HG02798 (cell line): ENCODE measurements around the gene RTL10.

Experiments used
- ATAC-seq: cut with Tn5 transposase; IDR thresholded peaks from one replicate; pipeline ENCODE4 v1.9.1; 2021; ENCODE audit warnings: mild to moderate bottlenecking; ENCODE audit not compliant: unreplicated experiment, poor library complexity

Gene RTL10

DNA sequence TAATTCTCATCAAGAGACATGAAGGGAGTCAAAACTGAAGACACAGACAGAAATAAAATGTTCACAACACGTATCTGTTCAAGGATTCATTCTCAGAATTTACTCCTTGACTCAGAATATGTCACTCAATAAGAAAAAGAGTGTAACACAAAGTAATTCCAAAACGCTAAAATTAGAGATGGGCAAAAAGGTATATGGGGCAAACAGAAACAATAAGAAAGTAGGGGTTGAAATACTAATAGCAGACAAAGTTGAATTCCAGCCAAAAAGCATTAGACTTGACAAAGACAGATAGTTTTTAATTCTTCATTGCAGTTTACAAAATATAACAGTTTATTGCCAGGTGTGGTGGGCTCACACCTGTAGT is 26.7 kb downstream of the RTL10 start:
- no peak for ATAC-seq

DNA sequence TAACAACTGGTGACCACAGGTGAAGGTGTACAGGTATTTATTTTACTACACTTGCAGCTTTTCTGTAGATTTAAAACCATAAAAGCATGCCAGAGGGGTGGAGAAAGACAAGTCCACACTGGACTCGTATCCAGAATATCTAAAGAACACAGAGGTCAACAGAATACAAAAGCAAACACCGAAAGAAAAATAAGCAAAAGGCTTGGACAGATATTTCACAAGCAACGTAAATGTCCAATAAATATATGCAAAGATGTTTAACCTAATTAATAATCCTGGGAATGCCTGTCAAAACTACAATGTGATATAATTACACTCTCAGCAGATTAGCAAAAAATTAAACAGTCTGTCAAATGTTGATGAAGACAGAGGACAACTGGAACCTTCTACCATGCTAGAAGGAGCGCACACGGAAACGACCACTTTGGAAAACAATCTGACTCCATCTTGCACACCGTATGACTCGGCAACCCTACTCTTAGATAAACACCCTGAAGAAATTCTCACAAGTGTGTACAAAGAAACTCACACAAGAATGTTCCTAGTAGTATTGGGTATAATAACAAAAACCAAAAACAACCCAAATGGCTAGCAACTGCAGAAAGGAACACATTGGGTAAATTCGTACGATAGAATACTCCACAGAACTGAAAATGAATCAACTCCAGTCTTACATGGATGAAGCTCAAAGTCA is 27.2 kb downstream of the RTL10 start:
- ATAC-seq: no peak

DNA sequence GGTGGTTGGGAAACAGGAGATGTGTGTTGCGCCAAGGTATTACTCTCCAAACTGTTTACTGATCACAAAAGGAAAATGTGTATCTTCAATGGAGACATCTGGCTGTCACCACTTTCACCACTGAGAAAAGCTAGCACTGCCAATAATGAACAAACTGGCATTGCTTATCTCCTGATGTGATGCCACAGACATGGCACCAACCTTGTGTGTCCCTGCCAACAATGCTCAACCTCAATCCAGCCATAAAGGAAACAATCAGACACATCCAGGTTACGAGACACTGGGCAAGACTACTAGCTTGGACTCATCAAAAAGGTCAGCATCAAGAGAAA is 28.1 kb downstream of the RTL10 start:
- ATAC-seq: no peak

DNA sequence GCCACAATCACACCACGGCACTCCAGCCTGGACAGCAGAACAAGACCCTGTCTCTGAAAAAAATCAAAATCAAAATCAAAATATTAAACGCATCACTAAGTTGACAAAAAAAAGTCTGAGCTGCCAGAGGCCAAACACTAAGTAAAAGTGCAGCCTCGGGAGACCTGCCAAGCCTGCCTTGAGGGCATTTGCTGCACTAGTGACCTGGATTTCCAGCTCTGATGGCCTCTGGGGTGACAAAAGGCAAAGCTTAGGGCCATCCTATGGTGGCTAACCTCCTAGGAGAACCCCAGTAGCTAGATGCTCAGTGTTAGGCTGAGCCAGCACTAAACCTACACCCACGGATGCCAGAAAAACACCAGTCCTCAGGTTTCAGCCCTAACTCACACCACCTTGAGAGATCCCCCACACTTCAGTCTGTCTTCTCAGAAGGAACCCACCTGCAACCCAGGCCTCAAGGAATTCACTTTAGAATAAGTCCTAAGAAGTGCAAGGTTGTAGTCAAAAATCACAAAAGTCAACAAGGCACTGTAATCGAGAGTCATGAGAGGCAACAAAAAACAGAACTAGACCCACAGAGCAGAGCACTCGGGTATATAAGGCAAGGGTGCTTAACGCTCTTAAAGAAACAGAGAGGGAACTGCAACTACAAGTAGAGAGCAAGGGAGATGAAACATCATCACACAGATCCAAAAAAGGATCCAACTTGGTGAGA is 28.6 kb downstream of the RTL10 start:
- ATAC-seq: no peak

DNA sequence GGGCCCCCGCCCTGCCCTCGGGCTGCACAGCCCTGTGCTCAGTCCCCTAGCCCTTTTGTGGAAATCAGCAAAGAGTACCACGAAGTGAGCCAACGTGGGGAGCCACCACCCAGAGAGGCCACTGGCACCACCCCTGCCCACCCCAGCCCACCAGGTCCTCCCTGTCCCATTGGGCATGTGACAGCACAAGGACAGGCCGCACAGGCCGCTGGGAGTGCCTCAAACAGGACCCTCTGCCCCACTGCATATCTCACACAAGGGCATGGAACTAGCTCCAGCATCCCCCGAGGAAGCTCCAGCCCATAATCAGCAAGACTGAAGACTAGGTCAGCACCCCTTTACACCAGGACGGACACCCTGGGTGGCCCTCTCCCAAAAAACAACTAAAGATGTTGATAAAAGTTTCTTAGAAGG is 29.7 kb downstream of the RTL10 start:
- no peak for ATAC-seq

DNA sequence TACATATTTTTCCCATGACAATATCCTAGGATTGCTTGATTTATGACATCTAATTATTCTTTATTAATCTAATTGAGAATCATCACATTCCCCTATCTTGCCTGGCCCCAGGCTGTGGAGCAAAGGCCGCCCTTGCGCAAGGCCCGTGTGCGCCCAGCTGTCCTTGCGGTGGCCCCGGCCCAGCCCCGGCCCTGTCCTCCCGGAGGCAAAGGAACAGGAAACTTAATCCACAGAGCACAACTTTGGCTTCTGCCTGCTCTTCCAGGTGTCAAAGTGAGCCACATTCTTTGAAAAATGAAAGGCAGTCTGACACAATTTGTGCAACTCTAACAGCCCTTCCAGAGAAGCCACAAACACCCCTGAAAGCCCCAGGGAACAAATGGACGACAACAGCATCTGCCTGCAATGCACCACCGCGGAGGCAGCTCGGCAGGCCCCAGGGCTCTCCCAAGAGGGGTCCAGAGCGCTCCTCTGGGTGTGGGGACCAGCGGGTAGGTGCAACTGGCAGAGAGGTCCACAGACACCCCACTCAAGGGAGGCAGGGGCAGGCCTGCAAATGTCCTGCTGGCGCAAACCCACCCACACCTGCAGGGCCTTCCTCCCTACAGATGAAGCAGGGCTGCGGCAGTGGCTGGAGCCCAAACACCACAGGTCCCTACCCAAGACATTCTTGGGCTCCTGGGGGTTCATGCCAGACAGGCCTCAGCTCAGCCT is 30.3 kb downstream of the RTL10 start:
- ATAC-seq: no peak

DNA sequence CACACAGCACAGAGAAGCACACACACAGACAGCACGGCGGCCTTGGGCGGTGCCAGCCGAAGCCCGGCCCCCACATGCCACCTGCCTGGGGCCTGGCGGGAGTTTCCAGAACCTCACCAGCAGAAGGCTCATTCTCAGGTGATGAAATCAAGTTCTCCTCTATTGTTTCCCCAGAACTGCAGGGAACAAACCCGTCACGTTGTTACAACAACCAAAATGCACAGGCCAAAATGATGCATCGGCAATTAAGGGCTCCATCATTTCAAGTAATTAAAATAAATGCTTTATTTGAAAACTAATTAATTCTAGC is 30.8 kb downstream of the RTL10 start:
- ATAC-seq: no peak

DNA sequence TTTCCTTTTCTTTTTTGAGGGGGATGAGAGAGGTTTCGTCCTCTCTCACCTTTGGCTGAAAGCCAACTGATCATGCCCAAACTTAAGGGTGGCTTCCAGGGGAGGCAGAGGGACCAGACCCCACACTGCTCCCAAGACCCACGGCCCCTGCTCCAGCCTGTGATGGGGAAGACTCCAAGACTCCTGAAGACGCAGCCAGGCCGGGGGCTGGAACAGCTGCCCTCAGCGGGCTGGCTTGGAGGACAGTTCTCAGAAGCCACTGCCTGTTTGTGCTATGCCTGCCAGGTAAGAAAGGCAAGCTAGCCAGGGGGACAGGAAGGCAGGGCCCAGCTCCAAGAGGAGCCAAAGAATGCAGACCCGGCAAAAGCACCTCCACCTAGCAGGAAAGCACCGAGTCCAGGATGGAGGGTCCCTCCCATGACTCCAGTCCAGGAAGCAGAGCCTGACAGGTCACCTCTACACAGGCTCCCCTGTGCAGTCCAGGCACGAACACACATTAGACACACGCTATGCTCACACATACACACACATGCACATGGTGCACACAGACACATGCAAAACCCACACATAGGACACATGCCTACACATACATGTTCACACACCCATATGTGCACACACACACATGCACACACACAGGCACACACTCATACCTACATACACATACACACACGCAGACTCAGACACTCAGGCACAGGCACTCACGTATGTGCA is 31.3 kb downstream of the RTL10 start:
- ATAC-seq: no peak

DNA sequence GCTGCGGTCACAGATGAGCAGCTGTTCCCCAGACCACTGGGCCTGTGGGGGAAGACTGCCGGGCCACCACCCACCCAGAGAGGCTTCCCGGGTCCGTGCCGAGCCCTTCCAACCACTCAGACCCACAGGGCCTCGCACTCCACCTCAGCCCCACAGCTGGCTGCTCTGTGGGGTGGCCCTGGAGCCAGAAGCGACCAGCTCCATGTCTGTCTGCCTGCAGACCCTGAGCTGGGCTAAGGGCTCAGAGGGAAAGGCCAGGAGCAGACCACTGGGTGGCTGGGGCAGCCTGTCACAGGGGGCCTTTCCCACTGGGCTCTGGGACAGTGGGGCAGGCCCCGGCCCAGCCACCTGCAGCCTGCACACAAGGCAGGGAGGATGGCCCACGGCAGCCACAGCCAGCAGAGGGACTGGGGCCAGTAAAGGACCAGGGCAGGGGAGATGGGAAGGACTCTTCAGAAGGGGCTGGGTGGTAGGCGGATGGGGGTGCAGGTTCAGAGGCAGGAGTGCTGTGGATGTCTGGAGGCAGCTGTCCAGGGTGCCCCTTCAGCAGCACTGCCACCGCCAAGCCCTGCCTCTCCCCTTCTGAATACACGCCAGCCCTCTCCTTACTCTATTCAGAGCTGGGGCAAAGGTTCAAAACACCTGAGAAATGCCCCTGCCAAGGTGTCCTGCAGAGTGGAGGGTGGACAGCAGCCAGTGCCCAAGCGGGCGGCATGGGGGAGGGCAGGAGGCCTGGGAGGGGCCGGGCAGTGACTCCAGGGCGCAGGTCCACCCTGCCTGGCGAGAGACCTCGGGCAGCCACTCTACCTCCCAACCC is 32.2 kb downstream of the RTL10 start:
- ATAC-seq: no peak

DNA sequence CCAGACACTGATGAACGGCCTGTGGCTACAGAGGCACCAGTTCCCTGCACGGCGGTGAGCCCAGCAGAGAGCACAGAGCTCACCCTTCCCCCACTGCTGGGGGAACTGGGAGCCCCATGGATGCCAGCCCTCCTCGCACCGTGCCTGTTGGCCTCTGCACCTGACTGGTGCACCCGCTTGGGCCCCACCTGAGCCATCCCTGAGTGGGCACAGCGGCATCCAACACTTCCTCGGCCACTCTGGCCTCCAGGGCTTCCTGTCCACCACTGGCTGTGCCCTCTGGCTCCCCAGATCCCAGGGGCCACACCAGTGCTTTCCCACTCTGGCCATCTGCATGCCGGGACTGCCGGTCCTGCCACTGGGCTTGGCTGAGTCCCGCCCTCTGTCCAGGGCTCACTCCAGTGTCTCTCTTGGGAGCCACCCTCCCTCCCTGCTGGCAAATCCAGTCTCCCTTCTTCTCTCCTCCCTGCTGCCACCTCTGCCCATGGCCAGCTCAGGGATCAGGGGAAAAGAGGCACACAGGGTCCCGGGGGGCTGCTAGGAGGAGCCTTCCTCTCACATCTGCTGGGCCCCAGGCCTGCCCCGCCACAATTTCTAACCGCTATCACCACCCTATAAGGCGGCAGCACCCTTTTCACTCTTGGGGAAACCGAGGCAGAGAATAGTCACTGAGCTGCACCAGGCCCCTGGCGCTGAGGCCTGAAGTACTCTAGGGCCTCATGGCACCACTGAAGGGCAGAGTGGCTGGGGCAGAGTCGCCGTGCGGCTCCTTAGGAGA is 33.0 kb downstream of the RTL10 start:
- ATAC-seq: no peak

DNA sequence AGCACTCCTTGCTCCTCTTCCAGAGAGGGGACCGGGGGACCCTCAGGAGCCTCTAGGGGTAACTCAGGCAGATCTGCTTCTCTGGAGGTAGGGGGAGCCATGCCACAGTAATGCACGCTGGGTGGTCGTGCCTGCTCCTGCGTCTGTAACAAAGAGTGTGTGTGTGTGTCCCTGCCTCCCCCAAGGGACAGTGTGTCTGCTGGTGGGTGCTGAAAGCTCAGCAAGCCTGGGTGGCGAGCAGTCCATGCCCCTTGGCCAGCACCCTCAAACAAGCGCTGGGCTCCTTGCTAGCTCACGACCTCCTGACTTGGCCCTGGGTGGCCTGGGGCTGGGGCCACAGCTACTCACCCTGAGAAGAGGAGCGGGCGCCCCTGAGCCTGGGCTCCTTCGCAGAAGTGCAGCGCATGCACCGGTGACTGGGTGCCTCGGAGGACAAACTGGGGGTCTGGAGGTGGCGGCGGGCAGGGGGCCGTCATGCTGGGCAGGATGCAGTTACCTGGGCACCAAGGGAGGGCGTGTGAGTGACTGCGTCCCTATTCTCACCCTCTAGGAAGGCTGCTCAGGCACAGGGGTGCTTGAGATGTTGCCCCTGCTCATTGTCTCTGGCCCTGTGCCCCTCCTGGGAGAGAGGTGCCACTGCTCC is 33.7 kb downstream of the RTL10 start:
- ATAC-seq: no peak

DNA sequence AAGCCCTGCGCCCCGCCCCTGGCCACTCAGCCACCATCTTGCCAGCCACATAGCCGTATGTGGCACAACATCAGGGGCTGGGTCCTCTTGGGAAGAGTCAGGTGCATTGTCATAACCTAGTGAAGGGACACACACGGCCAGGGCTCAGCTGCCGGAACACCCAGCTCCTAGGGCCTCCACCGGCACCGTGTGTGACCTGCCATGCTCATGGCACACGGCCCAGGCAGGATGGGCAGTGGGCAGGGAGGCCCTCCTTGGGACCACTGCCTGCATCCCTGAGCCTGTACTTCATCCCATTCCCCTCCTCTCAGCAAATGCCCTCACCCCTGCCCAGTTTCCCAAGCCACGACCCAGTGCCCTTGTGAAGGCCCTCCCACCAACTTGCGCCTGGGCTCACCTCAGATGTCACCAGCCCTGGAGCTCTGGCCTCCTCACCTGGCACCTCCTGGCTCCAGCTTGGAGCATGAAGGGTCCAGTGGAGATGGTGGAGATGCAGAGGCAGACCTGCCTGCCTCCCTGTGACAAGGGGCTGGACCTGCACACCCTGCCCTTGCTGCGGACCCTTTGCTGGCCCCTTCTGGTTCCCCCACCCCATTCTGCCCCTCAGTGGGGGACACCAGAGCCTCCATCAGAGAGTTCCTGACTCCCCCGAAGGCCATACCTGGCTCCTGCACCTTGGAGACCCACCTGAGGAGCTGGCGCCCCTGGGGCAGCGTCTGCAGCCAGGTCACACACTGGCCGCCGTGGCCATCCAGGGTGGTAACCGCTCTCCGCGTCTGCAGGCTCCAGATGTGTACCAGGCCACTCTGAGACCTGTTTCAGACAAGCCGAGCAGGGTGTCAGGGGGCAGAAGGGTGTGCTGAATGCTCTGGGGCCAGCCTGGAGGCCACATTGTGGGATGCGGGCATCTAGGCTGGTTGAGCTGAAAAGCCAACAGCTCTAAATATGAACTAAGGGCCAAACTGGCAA is 34.5 kb downstream of the RTL10 start:
- no peak for ATAC-seq

DNA sequence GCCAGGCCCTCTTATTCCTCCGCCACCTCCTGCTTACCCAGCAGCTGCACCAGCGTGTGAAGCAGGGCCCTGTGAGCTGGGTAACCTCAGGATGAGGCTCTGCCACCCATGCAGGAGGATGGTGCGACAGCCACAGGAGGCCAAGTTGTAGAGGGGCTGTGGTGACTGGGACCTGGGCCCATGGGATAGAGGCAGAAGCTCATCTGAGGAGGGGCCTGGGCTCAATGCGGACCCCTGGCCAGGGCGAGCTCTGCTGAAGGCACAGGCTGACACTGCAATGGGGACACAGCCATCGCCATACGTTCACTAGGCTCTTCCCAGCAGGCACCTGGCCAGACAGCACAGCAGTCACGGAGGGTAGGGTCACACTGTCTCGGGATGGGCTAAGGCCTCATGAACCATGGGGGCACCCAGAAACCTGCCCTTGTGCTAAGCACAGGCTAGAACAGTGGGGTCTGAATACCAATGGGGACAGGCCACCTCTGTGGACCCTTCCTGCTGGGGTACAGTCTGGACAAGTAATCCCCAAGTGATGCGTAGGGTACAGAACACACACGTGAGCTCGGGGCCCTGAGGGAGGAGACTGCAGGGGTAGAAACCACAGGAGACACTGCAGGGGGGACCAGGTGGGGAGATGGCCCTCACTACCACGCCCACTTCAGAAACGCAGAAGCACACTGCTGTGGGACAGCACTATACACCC is 35.3 kb downstream of the RTL10 start:
- no peak for ATAC-seq

DNA sequence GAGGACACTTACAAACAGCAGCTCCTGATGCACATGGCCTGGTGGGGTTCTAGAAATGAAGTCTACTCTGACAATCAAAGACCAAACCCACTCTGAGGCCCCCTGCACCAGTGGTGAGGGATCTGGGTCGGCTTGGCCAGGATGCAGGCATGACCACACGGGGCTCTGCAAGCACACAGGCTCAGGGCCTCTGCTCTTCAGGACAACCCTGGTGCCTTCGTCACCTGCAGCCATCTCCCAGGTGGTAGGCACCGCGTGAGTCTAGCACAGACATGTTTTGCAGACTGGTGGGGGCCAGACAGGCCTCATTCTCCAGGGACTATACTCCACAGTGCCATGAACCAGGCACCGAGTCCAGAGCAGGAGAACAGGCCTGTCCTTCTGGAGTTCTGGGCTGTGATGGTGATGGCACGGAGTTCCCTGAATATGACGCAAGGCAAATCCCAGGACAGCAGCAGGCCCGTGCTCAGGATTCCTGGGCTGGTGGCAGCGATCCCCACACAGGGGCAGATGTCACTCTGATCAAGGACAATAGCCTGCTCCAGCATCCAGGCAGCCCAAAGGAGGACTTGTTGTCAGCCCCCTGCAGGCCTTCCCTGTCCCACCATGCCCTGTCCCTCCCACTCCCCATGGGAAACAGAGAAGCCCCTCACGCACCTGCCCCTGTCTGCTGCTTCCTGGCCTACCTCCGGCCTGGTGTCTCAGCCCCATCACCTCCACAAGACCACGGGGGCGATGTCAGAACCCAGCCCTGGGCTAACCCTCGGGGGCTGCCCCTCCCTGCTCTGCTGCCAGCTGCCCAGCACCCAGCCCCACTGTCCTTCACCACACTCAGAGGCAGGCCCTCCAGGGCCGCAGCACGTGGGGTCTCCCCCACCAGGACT is 36.1 kb downstream of the RTL10 start:
- ATAC-seq: no peak

DNA sequence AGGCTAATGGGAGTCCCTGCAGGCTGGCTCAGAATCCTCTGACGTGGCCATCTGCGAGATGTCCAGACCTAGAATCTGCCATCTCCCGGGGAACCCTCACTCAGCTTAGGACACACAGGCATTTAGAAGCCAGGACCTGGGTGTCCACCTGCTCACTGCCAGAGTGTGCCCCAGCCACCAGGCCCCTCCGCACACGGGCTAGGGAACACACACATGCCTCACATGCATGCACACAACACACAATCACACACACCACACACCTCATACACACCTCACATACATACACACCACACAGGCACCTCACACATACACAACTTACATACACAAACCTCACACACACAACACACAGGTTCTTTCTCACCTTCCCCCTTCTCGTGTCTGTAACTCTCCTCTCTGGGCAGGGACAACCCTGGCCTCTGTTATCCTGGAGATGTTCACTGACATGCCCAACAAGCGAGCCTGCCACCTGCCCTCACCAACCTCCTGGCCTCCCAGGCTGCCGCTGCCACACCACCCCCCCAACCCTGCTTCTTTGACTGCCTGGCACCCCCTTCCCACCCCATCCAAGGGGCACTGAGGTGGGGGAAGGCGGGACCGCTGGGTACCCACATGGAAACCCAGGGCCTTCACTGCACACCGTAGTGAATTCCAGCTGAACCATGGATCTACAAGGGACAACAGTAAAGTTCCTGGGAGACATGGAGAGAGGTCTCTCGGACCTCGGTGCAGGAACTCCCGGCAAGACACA is 38.1 kb downstream of the RTL10 start:
- ATAC-seq: no peak

DNA sequence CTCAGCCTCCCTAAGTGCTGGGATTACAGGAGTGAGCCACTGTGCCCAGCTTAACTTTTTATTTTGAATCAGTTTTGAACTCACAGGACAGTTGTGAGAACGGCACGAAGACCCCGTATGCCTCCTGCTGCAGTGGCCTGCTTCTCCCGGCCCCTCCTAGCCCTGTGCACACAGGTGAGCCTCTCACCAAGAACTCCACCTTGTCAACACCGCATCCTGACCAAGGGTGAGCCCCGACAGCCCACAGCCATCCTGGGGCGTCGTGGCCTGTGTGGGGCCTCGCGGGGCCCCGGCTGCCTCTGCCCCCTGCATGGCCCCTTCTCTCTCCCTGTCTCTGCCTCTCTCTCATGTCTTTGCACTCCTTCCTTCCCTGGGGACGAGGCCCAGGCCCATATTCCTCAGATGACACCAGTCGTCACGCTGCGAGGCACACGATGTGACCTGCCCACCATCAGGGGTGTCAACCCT is 38.8 kb downstream of the RTL10 start:
- ATAC-seq: no peak
